SK-N-SH treated with all-trans-retinoic acid at 6 μM for 48 hours (cell line): ENCODE results near the gene NPFF.

Source experiments
- SNAI2 ChIP-seq: fragments of 250-450 bp; sonication (Bioruptor Pico); IDR thresholded peaks from 2 replicates; pipeline ENCODE4 v1.5.0; 2020; ENCODE audit warnings: mild to moderate bottlenecking, moderate library complexity
- ZFP3 ChIP-seq: fragments of 250-450 bp; sonication (Bioruptor Pico); IDR thresholded peaks from 2 replicates; pipeline ENCODE4 v1.5.0; 2020; ENCODE audit warnings: mild to moderate bottlenecking, moderate library complexity
- ZFP30 ChIP-seq: fragments of 450-650 bp; formaldehyde crosslinking; IDR thresholded peaks from 2 replicates; pipeline ENCODE4 v1.5.0; 2022; ENCODE audit warnings: mild to moderate bottlenecking, moderate library complexity
- TF ChIP-seq, protein P1 (sequence below): fragments of 250-450 bp; sonication (Bioruptor Pico); IDR thresholded peaks from 2 replicates; pipeline ENCODE4 v1.8.0; 2020; ENCODE audit warnings: mild to moderate bottlenecking, moderate library complexity, borderline replicate concordance
- TF ChIP-seq, protein P2 (sequence below): fragments of 250-450 bp; sonication (Bioruptor Pico); IDR thresholded peaks from 2 replicates; pipeline ENCODE4 v1.5.1; 2020; ENCODE audit warnings: low read depth, mild to moderate bottlenecking, moderate library complexity

NPFF gene

DNA sequence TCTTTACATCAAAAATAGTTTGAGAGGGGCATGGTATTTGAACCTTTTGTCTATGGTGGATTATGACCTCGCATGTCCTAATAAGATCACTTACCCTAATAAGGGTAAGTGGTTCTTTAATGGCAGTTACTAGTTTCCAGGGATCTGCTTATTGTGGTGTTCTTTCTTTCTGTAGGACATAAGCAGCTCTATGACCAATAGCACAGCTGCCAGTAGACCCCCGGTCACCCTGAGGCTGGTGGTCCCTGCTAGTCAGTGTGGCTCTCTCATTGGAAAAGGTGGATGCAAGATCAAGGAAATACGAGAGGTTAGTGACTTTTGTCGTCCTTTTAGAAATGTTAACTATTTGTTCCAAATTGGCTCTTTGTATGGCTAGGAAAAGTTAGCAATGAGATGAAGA lies 48.2 kb downstream of the NPFF start (continued):
- TF ChIP-seq SNAI2 (no peak), ZFP30 (CRISPR knock-in tag) (no peak), ZFP3 (CRISPR knock-in tag) (no peak)
- TF ChIP-seq, protein P1, sequence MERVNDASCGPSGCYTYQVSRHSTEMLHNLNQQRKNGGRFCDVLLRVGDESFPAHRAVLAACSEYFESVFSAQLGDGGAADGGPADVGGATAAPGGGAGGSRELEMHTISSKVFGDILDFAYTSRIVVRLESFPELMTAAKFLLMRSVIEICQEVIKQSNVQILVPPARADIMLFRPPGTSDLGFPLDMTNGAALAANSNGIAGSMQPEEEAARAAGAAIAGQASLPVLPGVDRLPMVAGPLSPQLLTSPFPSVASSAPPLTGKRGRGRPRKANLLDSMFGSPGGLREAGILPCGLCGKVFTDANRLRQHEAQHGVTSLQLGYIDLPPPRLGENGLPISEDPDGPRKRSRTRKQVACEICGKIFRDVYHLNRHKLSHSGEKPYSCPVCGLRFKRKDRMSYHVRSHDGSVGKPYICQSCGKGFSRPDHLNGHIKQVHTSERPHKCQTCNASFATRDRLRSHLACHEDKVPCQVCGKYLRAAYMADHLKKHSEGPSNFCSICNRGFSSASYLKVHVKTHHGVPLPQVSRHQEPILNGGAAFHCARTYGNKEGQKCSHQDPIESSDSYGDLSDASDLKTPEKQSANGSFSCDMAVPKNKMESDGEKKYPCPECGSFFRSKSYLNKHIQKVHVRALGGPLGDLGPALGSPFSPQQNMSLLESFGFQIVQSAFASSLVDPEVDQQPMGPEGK (CRISPR knock-in tag), result no peak
- TF ChIP-seq, protein P2, sequence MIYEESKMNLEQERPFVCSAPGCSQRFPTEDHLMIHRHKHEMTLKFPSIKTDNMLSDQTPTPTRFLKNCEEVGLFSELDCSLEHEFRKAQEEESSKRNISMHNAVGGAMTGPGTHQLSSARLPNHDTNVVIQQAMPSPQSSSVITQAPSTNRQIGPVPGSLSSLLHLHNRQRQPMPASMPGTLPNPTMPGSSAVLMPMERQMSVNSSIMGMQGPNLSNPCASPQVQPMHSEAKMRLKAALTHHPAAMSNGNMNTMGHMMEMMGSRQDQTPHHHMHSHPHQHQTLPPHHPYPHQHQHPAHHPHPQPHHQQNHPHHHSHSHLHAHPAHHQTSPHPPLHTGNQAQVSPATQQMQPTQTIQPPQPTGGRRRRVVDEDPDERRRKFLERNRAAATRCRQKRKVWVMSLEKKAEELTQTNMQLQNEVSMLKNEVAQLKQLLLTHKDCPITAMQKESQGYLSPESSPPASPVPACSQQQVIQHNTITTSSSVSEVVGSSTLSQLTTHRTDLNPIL (CRISPR knock-in tag), result no peak
